IMR-90 (cell line): ENCODE results near the gene PPOX. TPM values are rescaled to one million over a fixed set of nuclear protein-coding genes. Genes with fewer than 3 reads are reported as not detected.

Experiments used
- ATAC-seq: fragments of 200-7000 bp; cut with Tn5 transposase; 2 replicates; pipeline ENCODE4 v1.9.1; 2020; ENCODE audit warnings: low read depth, mild to moderate bottlenecking, moderate library complexity
- BruUV-seq: library from RNA; stranded (reverse); fragments of 400-500 nt; replicated peaks from 2 replicates; lab custom pipeline; 2021; lab: Mats Ljungman, UMichigan
- CTCF ChIA-PET: fragments of 300-600 bp; formaldehyde crosslinking; extraction: SDS; loops from one replicate; lab custom pipeline; 2021; ENCODE audit warnings: antibody characterized with exemption; lab: Yijun Ruan, JAX
- POLR2A ChIA-PET: fragments of 300-600 bp; sonication (Branson Sonifier 250); formaldehyde crosslinking; loops from one replicate; lab custom pipeline; 2022; ENCODE audit warnings: antibody characterized with exemption; ENCODE audit not compliant: unreplicated experiment; lab: Charles Lee
- DNase-seq: peaks from one replicate; pipeline ENCODE4 v3.0.0; 2013
- H2AFZ ChIP-seq: replicated peaks from 2 replicates; pipeline ENCODE3; 2013; ENCODE audit warnings: low read length, mild to moderate bottlenecking; ENCODE audit not compliant: poor library complexity
- H2AK5ac ChIP-seq: 2 replicates; pipeline ENCODE4 v1.6.1; 2013; ENCODE audit warnings: low read depth, low read length, inconsistent platforms
- H2AK9ac ChIP-seq: replicated peaks from 2 replicates; pipeline ENCODE3; 2013; ENCODE audit warnings: mild to moderate bottlenecking, low read depth, low read length, moderate library complexity; ENCODE audit not compliant: poor library complexity
- H2BK120ac ChIP-seq: 2 replicates; pipeline ENCODE4 v1.6.1; 2013; ENCODE audit warnings: low read depth, low read length, inconsistent platforms
- H2BK15ac ChIP-seq: 3 replicates; pipeline ENCODE4 v1.6.1; 2013; ENCODE audit warnings: low read depth, low read length, inconsistent platforms
- H2BK20ac ChIP-seq: 2 replicates; pipeline ENCODE4 v1.6.1; 2013; ENCODE audit warnings: low read depth, mild to moderate bottlenecking, inconsistent platforms, low read length, moderate library complexity
- H2BK5ac ChIP-seq: 2 replicates; pipeline ENCODE4 v1.6.1; 2013; ENCODE audit warnings: mild to moderate bottlenecking, low read depth, low read length, inconsistent platforms; ENCODE audit not compliant: poor library complexity, severe bottlenecking
- H3K14ac ChIP-seq: replicated peaks from 2 replicates; pipeline ENCODE4 v1.6.1; 2013; ENCODE audit warnings: low read depth, low read length, inconsistent platforms
- H3K18ac ChIP-seq: 2 replicates; pipeline ENCODE4 v1.6.1; 2013; ENCODE audit warnings: low read depth, low read length, control low read depth
- H3K23ac ChIP-seq: 2 replicates; pipeline ENCODE4 v1.6.1; 2013; ENCODE audit warnings: low read depth, low read length, inconsistent platforms
- H3K27ac ChIP-seq: 2 replicates; pipeline ENCODE4 v1.5.1; 2013; ENCODE audit warnings: mild to moderate bottlenecking, control low read depth, low read length; ENCODE audit not compliant: insufficient read depth
- H3K27me3 ChIP-seq: 2 replicates; pipeline ENCODE4 v1.6.1; 2013; ENCODE audit warnings: low read length; ENCODE audit not compliant: control insufficient read depth, insufficient read depth
- H3K36me3 ChIP-seq: 2 replicates; pipeline ENCODE4 v1.6.1; 2013; ENCODE audit warnings: low read length, mixed read lengths; ENCODE audit not compliant: control insufficient read depth, insufficient read depth
- H3K4ac ChIP-seq: 2 replicates; pipeline ENCODE4 v1.6.1; 2013; ENCODE audit warnings: low read depth, low read length, inconsistent platforms
- H3K4me1 ChIP-seq: 2 replicates; pipeline ENCODE4 v1.6.1; 2013; ENCODE audit warnings: low read length, mixed read lengths; ENCODE audit not compliant: control insufficient read depth, insufficient read depth
- H3K4me2 ChIP-seq: 2 replicates; pipeline ENCODE4 v1.6.1; 2013; ENCODE audit warnings: low read depth, mild to moderate bottlenecking, control low read depth, low read length, moderate library complexity
- H3K4me3 ChIP-seq: 2 replicates; pipeline ENCODE4 v1.5.1; 2013; ENCODE audit warnings: low read depth, mild to moderate bottlenecking, control low read depth, low read length, moderate library complexity; ENCODE audit not compliant: insufficient read depth
- H3K56ac ChIP-seq: 2 replicates; pipeline ENCODE4 v1.6.1; 2013; ENCODE audit warnings: low read length, inconsistent platforms; ENCODE audit not compliant: insufficient read depth; ENCODE audit errors: extremely low read depth
- H3K79me1 ChIP-seq, 2 experiments: 2 replicates each; pipeline ENCODE4 v1.6.1; 2013; ENCODE audit warnings: low read length in 2 of 2, inconsistent platforms in 1 of 2, low read depth in 1 of 2
- H3K9ac ChIP-seq: 2 replicates; pipeline ENCODE4 v1.6.1; 2013; ENCODE audit warnings: low read depth, low read length, control low read depth
- H3K9me1 ChIP-seq: 2 replicates; pipeline ENCODE4 v1.6.1; 2013; ENCODE audit warnings: low read length, inconsistent platforms; ENCODE audit not compliant: insufficient read depth
- H3K9me3 ChIP-seq: 2 replicates; pipeline ENCODE4 v1.6.1; 2013; ENCODE audit warnings: low read length; ENCODE audit not compliant: control insufficient read depth, insufficient read depth
- H4K20me1 ChIP-seq: 2 replicates; pipeline ENCODE4 v1.6.1; 2013; ENCODE audit warnings: low read length, inconsistent platforms; ENCODE audit not compliant: insufficient read depth
- H4K5ac ChIP-seq: 2 replicates; pipeline ENCODE4 v1.6.1; 2013; ENCODE audit warnings: mild to moderate bottlenecking, low read depth, low read length, control low read depth
- H4K8ac ChIP-seq, 2 experiments: 2 replicates each; pipeline ENCODE4 v1.6.1; 2013; ENCODE audit warnings: low read depth in 2 of 2, low read length in 2 of 2, control low read depth in 1 of 2, inconsistent platforms in 1 of 2
- H4K91ac ChIP-seq: 2 replicates; pipeline ENCODE4 v1.6.1; 2013; ENCODE audit warnings: low read depth, low read length, inconsistent platforms; ENCODE audit not compliant: insufficient read depth
- BHLHE40 ChIP-seq: fragments of 150-350 bp; IDR thresholded peaks from 2 replicates; pipeline ENCODE4 v1.6.1; 2016; ENCODE audit warnings: mild to moderate bottlenecking, low read depth, low read length
- CEBPB ChIP-seq: IDR thresholded peaks from 2 replicates; pipeline ENCODE4 v1.6.1; 2012; ENCODE audit warnings: low read depth, low read length, improper control_type of control experiment
- CHD1 ChIP-seq: IDR thresholded peaks from 2 replicates; pipeline ENCODE4 v1.6.1; 2012; ENCODE audit warnings: low read depth, low read length, improper control_type of control experiment
- FOS ChIP-seq: fragments of 150-350 bp; IDR thresholded peaks from 2 replicates; pipeline ENCODE4 v1.6.1; 2016; ENCODE audit warnings: low read depth, low read length
- MAZ ChIP-seq: IDR thresholded peaks from 2 replicates; pipeline ENCODE4 v1.6.1; 2012; ENCODE audit warnings: low read depth, mild to moderate bottlenecking, low read length, improper control_type of control experiment, moderate library complexity, borderline replicate concordance
- MXI1 ChIP-seq: IDR thresholded peaks from 2 replicates; pipeline ENCODE4 v1.6.1; 2012; ENCODE audit warnings: low read depth, mild to moderate bottlenecking, low read length, moderate library complexity, borderline replicate concordance
- NFE2L2 ChIP-seq: fragments of 150-350 bp; IDR thresholded peaks from 2 replicates; pipeline ENCODE4 v1.6.1; 2016; ENCODE audit warnings: low read depth, mild to moderate bottlenecking, low read length
- POLR2A ChIP-seq: IDR thresholded peaks from 2 replicates; pipeline ENCODE4 v1.6.1; 2012; ENCODE audit warnings: mild to moderate bottlenecking, low read depth, low read length
- RAD21 ChIP-seq: IDR thresholded peaks from 2 replicates; pipeline ENCODE4 v1.6.1; 2012; ENCODE audit warnings: low read length, improper control_type of control experiment
- RCOR1 ChIP-seq: IDR thresholded peaks from 2 replicates; pipeline ENCODE4 v1.6.1; 2012; ENCODE audit warnings: mild to moderate bottlenecking, low read length, improper control_type of control experiment; ENCODE audit not compliant: insufficient replicate concordance
- RFX5 ChIP-seq: IDR thresholded peaks from 2 replicates; pipeline ENCODE4 v1.8.0; 2012; ENCODE audit warnings: low read depth, mild to moderate bottlenecking, low read length, moderate library complexity
- SMC3 ChIP-seq: fragments of 150-350 bp; IDR thresholded peaks from 2 replicates; pipeline ENCODE4 v1.6.1; 2016; ENCODE audit warnings: low read depth, mild to moderate bottlenecking, antibody characterized with exemption, low read length, moderate library complexity
- WGBS, 2 experiments: methylation state at CpG; one replicate each; pipeline versions ENCODE4 v1.1.5 to v1.1.7; 2013; ENCODE audit warnings: missing lambda C conversion rate in 2 of 2; ENCODE audit not compliant: insufficient read length in 1 of 2; ENCODE audit errors: extremely low coverage in 2 of 2; 5-methylcytosine and 5-hydroxymethylcytosine counted together
- dilution Hi-C: fragments of 300-500 bp; cut with HindIII; formaldehyde crosslinking; loops from one replicate; pipeline ENCODE4 v1.14.3; 2018; ENCODE audit warnings: low sequenced_read_pairs; ENCODE audit not compliant: unreplicated experiment
- in situ Hi-C: fragments of 300-500 bp; cut with MboI; formaldehyde crosslinking; loops from 3 replicates; pipeline ENCODE4 v1.14.3; 2019; ENCODE audit warnings: low sequenced_read_pairs, inconsistent platforms, mixed read lengths
- intact Hi-C: fragments of 100-400 bp; cut with micrococcal nuclease; formaldehyde crosslinking; loops from 2 replicates; pipeline ENCODE4 v1.10.0; 2022
- polyA plus RNA-seq, 3 experiments: library from polyadenylated mRNA; depleted of rRNA; stranded (reverse); fragments of >200 nt; gene quantifications; 2 replicates each; pipeline ENCODE4 v1.2.3, GENCODE V29; 2012; ENCODE audit warnings: low replicate concordance in 1 of 3
- total RNA-seq: library from RNA; depleted of rRNA; stranded (reverse); fragments of >200 nt; gene quantifications from 2 replicates; pipeline ENCODE4 v1.2.3, GENCODE V29; 2012
- TF ChIP-seq, protein P1 (sequence below): fragments of 150-350 bp; IDR thresholded peaks from 2 replicates; pipeline ENCODE4 v1.6.1; 2017; ENCODE audit warnings: mild to moderate bottlenecking, antibody characterized with exemption, low read length, low read depth
- TF ChIP-seq, protein P2 (sequence below): fragments of 150-350 bp; IDR thresholded peaks from 2 replicates; pipeline ENCODE4 v1.6.1; 2016; ENCODE audit warnings: low read depth, mild to moderate bottlenecking, low read length, moderate library complexity, borderline replicate concordance

Gene PPOX
- total and polyA plus RNA-seq, 2 of the 4 experiments (the other 2 are of a cell fraction), result 6.1 to 14.3 TPM

DNA sequence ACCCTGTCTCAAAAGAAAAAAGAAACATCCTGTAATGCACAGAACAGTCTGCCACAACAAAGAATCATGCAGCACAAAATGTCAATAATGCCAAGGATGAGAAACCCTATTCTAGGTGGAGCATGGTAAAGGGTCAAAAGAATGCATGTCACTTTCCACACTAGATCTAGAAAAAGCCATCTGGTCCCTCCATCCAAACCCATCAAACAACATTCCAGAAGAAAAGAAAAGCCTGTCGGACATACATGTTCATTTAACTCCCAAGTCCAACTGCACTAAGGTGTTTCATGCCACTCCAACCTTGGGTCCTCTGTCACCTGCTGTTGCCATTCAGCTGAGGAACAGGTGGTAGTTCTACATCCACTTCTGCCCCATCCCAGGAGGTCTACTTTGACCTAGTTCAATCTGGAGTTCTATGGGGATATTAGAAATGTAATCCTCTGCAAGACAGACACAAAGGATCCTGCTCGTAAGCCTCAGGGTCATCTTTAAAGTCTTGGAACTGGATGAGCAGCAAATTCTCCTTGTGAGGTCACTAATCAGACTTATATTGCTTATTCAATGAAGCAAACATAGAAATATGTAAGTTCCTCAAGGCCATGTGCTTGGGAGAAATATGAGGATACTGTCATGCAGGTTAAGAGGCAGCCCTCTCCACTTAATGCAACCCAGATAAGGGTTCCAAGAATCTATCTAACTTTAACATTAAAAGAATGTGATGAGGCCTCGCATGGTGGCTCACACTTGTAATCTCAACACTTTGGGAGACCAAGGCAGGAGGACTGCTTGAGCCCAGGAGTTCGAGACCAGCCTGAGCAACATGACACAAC, 37.4 kb upstream of the PPOX start:
- Histone ChIP-seq H3K9me1 (peaks cover 13% of the 10 kb centered on the region), H2BK5ac (no peak overlapping the region), H3K9ac (no peak overlapping the region), H4K91ac (no peak overlapping the region), H4K5ac (no peak overlapping the region), H3K27me3 (no peaks in the 10 kb centered on the region), H3K4me3 (no peak overlapping the region), H3K56ac (no peak overlapping the region), H3K4ac (no peak overlapping the region), H3K23ac (no peak overlapping the region), H3K9me3 (no peaks in the 10 kb centered on the region; the same call in 1 of the 2 replicates), H2BK120ac (no peak overlapping the region), H2BK15ac (no peak overlapping the region), H4K8ac (no peak overlapping the region), H3K79me1 (peaks cover 29 to 81% of the 10 kb centered on the region in 2 experiments), H2AK9ac (no peak overlapping the region), H2AK5ac (no peak overlapping the region), H2AFZ (no peak overlapping the region), H3K18ac (no peak overlapping the region), H3K4me2 (no peak overlapping the region), H3K4me1 (peaks cover 2% of the 10 kb centered on the region), H4K20me1 (peaks cover 19% of the 10 kb centered on the region), H3K14ac (no peak overlapping the region), H3K36me3 (peaks cover 25% of the 10 kb centered on the region), H2BK20ac (no peak overlapping the region), H3K27ac (no peak overlapping the region)
- CTCF ChIA-PET, result no interaction called here
- in situ Hi-C loops (no loop called here), intact Hi-C loops (no loop called here), dilution Hi-C loops (no loop called here)
- DNase-seq (no peak), ATAC-seq (no peak)
- WGBS, 2 experiments, result no CpG with 5 or more reads among the region's 4 CpGs
- POLR2A ChIA-PET, result interaction anchor here (0.6 kb wide), 1 partner anchor 72 kb away, joined by 3 read pairs; no protein-coding TSS in a partner anchor
- TF ChIP-seq RFX5 (no peak), RCOR1 (no peak), MAZ (no peak), SMC3 (no peak), BHLHE40 (no peak), CHD1 (no peak), NFE2L2 (no peak), POLR2A (no peak), CEBPB (no peak), MXI1 (no peak), RAD21 (no peak), FOS (no peak)
- TF ChIP-seq, protein P1, sequence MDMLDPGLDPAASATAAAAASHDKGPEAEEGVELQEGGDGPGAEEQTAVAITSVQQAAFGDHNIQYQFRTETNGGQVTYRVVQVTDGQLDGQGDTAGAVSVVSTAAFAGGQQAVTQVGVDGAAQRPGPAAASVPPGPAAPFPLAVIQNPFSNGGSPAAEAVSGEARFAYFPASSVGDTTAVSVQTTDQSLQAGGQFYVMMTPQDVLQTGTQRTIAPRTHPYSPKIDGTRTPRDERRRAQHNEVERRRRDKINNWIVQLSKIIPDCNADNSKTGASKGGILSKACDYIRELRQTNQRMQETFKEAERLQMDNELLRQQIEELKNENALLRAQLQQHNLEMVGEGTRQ, result no peak
- TF ChIP-seq, protein P2, sequence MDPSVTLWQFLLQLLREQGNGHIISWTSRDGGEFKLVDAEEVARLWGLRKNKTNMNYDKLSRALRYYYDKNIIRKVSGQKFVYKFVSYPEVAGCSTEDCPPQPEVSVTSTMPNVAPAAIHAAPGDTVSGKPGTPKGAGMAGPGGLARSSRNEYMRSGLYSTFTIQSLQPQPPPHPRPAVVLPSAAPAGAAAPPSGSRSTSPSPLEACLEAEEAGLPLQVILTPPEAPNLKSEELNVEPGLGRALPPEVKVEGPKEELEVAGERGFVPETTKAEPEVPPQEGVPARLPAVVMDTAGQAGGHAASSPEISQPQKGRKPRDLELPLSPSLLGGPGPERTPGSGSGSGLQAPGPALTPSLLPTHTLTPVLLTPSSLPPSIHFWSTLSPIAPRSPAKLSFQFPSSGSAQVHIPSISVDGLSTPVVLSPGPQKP, result no peak
- BruUV-seq, result no TSS peak
